CD14-positive monocyte (primary cell): ENCODE results near the gene HOXD10. TPM values are rescaled to one million over a fixed set of nuclear protein-coding genes. Genes with fewer than 3 reads are reported as not detected.

Source experiments
- DNase-seq, 3 donors: peaks; one replicate each; pipeline ENCODE4 v3.0.0-alpha.2; 2011 to 2022
- H2AFZ ChIP-seq: 2 replicates; pipeline ENCODE4 v1.6.0; 2012; ENCODE audit warnings: mild to moderate bottlenecking, low read depth, low read length, inconsistent platforms; ENCODE audit not compliant: insufficient read depth, poor library complexity, severe bottlenecking
- H3K27ac ChIP-seq, 2 donors: 1 replicate in 1 of 2; 2 replicates in 1 of 2; pipeline ENCODE4 v1.5.1; 2012 to 2013; ENCODE audit warnings: low read length in 2 of 2, control low read depth in 1 of 2, inconsistent platforms in 1 of 2, low read depth in 1 of 2, mild to moderate bottlenecking in 1 of 2
- H3K27me3 ChIP-seq, 2 donors: one replicate each; pipeline versions ENCODE4 v1.6.0 to v1.6.1; 2011 to 2013; ENCODE audit warnings: low read length in 2 of 2; ENCODE audit not compliant: control insufficient read depth in 2 of 2, insufficient read depth in 2 of 2
- H3K36me3 ChIP-seq, 2 donors: replicated peaks in 1 of 2; 1 replicate in 1 of 2; 2 replicates in 1 of 2; pipeline versions ENCODE4 v1.5.1 to v1.6.1; 2012 to 2013; ENCODE audit warnings: low read length in 2 of 2, control low read depth in 1 of 2, inconsistent platforms in 1 of 2, mild to moderate bottlenecking in 1 of 2; ENCODE audit not compliant: insufficient read depth in 2 of 2, control insufficient read depth in 1 of 2
- H3K4me1 ChIP-seq, 2 donors: 1 replicate in 1 of 2; 2 replicates in 1 of 2; pipeline versions ENCODE4 v1.5.1 to v1.6.1; 2012 to 2013; ENCODE audit warnings: low read length in 2 of 2, control low read depth in 1 of 2, inconsistent platforms in 1 of 2, mild to moderate bottlenecking in 1 of 2, moderate library complexity in 1 of 2; ENCODE audit not compliant: insufficient read depth in 2 of 2, control insufficient read depth in 1 of 2
- H3K4me2 ChIP-seq: replicated peaks from 2 replicates; pipeline ENCODE3; 2012; ENCODE audit warnings: low read length, moderate library complexity, mild to moderate bottlenecking; ENCODE audit not compliant: poor library complexity, severe bottlenecking; ENCODE audit errors: extremely low read depth
- H3K4me3 ChIP-seq, 3 experiments: fragments of 200-600 bp in 1 of 3; sonication (generic) in 1 of 3; replicated peaks in 1 of 3; 1 replicate in 2 of 3; 2 replicates in 1 of 3; pipeline ENCODE4 v1.5.1; 2011 to 2013; ENCODE audit warnings: low read length in 3 of 3, mild to moderate bottlenecking in 3 of 3, control low read depth in 2 of 3, low read depth in 2 of 3, inconsistent platforms in 1 of 3, moderate library complexity in 1 of 3
- H3K79me2 ChIP-seq: 2 replicates; pipeline ENCODE4 v1.6.0; 2012; ENCODE audit warnings: mild to moderate bottlenecking, control low read depth, inconsistent platforms, low read length, moderate library complexity; ENCODE audit not compliant: insufficient read depth
- H3K9ac ChIP-seq: 2 replicates; pipeline ENCODE4 v1.6.0; 2017; ENCODE audit warnings: low read length, mild to moderate bottlenecking; ENCODE audit not compliant: insufficient read depth, poor library complexity, severe bottlenecking
- H3K9me3 ChIP-seq, 2 donors: replicated peaks in 1 of 2; 1 replicate in 1 of 2; 2 replicates in 1 of 2; pipeline versions ENCODE4 v1.5.1 to v1.6.1; 2012 to 2013; ENCODE audit warnings: low read length in 2 of 2, control low read depth in 1 of 2; ENCODE audit not compliant: control insufficient read depth in 1 of 2, insufficient read depth in 1 of 2
- H4K20me1 ChIP-seq: 2 replicates; pipeline ENCODE4 v1.6.0; 2012; ENCODE audit warnings: mild to moderate bottlenecking, low read length, control low read depth, moderate library complexity; ENCODE audit not compliant: insufficient read depth
- H3K27ac Mint-ChIP-seq, 7 donors: one replicate each; pipeline ENCODE4 v1.8.0; 2020; ENCODE audit warnings: mild to moderate bottlenecking in 7 of 7, mixed read lengths in 7 of 7, moderate library complexity in 6 of 7, inconsistent platforms in 2 of 7
- H3K27me3 Mint-ChIP-seq, 3 donors: one replicate each; pipeline ENCODE4 v1.8.0; 2021 to 2022; ENCODE audit warnings: low read depth in 3 of 3, mild to moderate bottlenecking in 3 of 3, mixed read lengths in 3 of 3, moderate library complexity in 3 of 3, inconsistent platforms in 1 of 3
- H3K36me3 Mint-ChIP-seq, 2 donors: one replicate each; pipeline ENCODE4 v1.8.0; 2020; ENCODE audit warnings: mixed read lengths in 2 of 2, inconsistent platforms in 1 of 2, mild to moderate bottlenecking in 1 of 2
- H3K4me1 Mint-ChIP-seq: one replicate; pipeline ENCODE4 v1.8.0; 2020; ENCODE audit warnings: mild to moderate bottlenecking, mixed read lengths
- H3K4me3 Mint-ChIP-seq, 2 donors: one replicate each; pipeline ENCODE4 v1.8.0; 2020; ENCODE audit warnings: mild to moderate bottlenecking in 2 of 2, mixed read lengths in 2 of 2, moderate library complexity in 1 of 2
- H3K9me3 Mint-ChIP-seq, 7 donors: one replicate each; pipeline ENCODE4 v1.8.0; 2020 to 2022; ENCODE audit warnings: mixed read lengths in 7 of 7, mild to moderate bottlenecking in 6 of 7, moderate library complexity in 6 of 7, inconsistent platforms in 2 of 7
- CTCF ChIP-seq: fragments of 200-600 bp; IDR thresholded peaks from one replicate; pipeline ENCODE4 v1.8.0; 2022; ENCODE audit warnings: antibody characterized with exemption, mild to moderate bottlenecking
- WGBS: methylation state at CpG from one replicate; pipeline ENCODE4 v1.1.5; 2013; ENCODE audit warnings: missing lambda C conversion rate; ENCODE audit not compliant: insufficient coverage; 5-methylcytosine and 5-hydroxymethylcytosine counted together
- intact Hi-C, 2 donors: fragments of 100-400 bp; cut with micrococcal nuclease; formaldehyde crosslinking; loops; one replicate each; pipeline versions ENCODE4 v1.15.0 to v1.15.1; 2023
- polyA plus RNA-seq, 3 donors: library from polyadenylated mRNA; depleted of rRNA in 1 of 3; unstranded in 2 of 3; stranded (reverse) in 1 of 3; fragments of 300-500 nt in 2 of 3; fragments of >200 nt in 1 of 3; fragmentation: Illumina TruSeq in 2 of 3; gene quantifications; 1 replicate in 2 of 3; 2 replicates in 1 of 3; pipeline ENCODE4 v1.2.3, GENCODE V29; 2012 to 2021

The HOXD10 gene
- polyA plus RNA-seq, 3 donors = not detected

GRCh38 chr2:176160251-176160985 lies 43.8 kb downstream of the HOXD10 start:
- Mint-ChIP-seq H3K36me3 (peaks cover 0 to 10% of the 10 kb centered on the region in 2 donors), H3K27me3 (peaks cover 95 to 100% (median 98%) of the 10 kb centered on the region in 3 donors), H3K4me3 (peak overlapping the region in 1 of 2 donors; percentile 84), H3K4me1 (peaks cover 9% of the 10 kb centered on the region), H3K9me3 (peaks cover 0 to 50% (median 29%) of the 10 kb centered on the region in 7 donors), H3K27ac (no peak overlapping the region)
- TF ChIP-seq CTCF = no peak
- intact Hi-C loops = no loop called here
- Histone ChIP-seq H3K4me3 (no peak overlapping the region), H3K9ac (no peak overlapping the region), H3K36me3 (no peaks in the 10 kb centered on the region), H3K9me3 (peaks cover 4 to 48% of the 10 kb centered on the region in 2 donors), H4K20me1 (no peaks in the 10 kb centered on the region), H3K4me1 (no peaks in the 10 kb centered on the region), H2AFZ (no peak overlapping the region), H3K27me3 (peaks cover 85 to 100% of the 10 kb centered on the region in 2 donors), H3K4me2 (no peak overlapping the region), H3K27ac (no peak overlapping the region), H3K79me2 (no peaks in the 10 kb centered on the region)
- WGBS = 9% methylated on average over 48 of the region's 50 CpGs
- DNase-seq = no peak

- peaks cover 9% of the 10 kb centered on the region for H3K4me1 Mint-ChIP-seq
- no peak overlapping the region for H3K4me2 ChIP-seq
- H3K79me2 ChIP-seq = no peaks in the 10 kb centered on the region
- peaks cover 0 to 58% (median 27%) of the 10 kb centered on the region in 7 donors for H3K9me3 Mint-ChIP-seq
- no peak overlapping the region for H3K9ac ChIP-seq
- no peaks in the 10 kb centered on the region for H4K20me1 ChIP-seq
- H3K27ac ChIP-seq = no peak overlapping the region
- peaks cover 4 to 55% of the 10 kb centered on the region in 2 donors for H3K9me3 ChIP-seq
- peaks cover 85 to 100% of the 10 kb centered on the region in 2 donors for H3K27me3 ChIP-seq
- no peak for DNase-seq
- H3K27ac Mint-ChIP-seq = no peak overlapping the region
- H3K4me3 Mint-ChIP-seq = peak overlapping the region in 1 of 2 donors; percentile 84
- no peaks in the 10 kb centered on the region for H3K4me1 ChIP-seq
- H3K36me3 Mint-ChIP-seq = peaks cover 0 to 10% of the 10 kb centered on the region in 2 donors
- TF ChIP-seq CTCF = no peak
- no peaks in the 10 kb centered on the region for H3K36me3 ChIP-seq
- H3K4me3 ChIP-seq = no peak overlapping the region
- intact Hi-C loops = no loop called here
- peaks cover 96 to 100% (median 99%) of the 10 kb centered on the region in 3 donors for H3K27me3 Mint-ChIP-seq
- no peak overlapping the region for H2AFZ ChIP-seq
- 14% methylated on average over 11 of the region's 22 CpGs for WGBS
These were observed 44.6 kb downstream of the HOXD10 start for GRCh38 chr2:176160986-176161824.
